ENCODE results near the gene CMSS1.

Gene CMSS1

GRCh38 chr3:99969136-99969535, 151.5 kb downstream of the CMSS1 start:
- no peak for FAIRE-seq
- TF ChIP-seq CTCF (IDR thresholded peaks at IDR 0.05; ENCODE audit: insufficient read depth, missing control alignments), result no peak
- no peak for DNase-seq (ENCODE audit: insufficient read length, low spot score)

- TF ChIP-seq CTCF (IDR thresholded peaks at IDR 0.05; ENCODE audit: insufficient read depth, missing control alignments), result no peak
- FAIRE-seq (no peak), DNase-seq (ENCODE audit: insufficient read length, low spot score) (no peak)
These were observed 152.5 kb downstream of the CMSS1 start for GRCh38 chr3:99970198-99970597.

- no peak for TF ChIP-seq CTCF (IDR thresholded peaks at IDR 0.05; ENCODE audit: insufficient read depth, missing control alignments)
These were observed 154.1 kb downstream of the CMSS1 start for GRCh38 chr3:99971761-99972160.

GRCh38 chr3:99972380-99973104, 154.9 kb downstream of the CMSS1 start:
- FAIRE-seq, result no peak
- no peak for TF ChIP-seq CTCF (IDR thresholded peaks at IDR 0.05; ENCODE audit: insufficient read depth, missing control alignments)
- DNase-seq (ENCODE audit: insufficient read length, low spot score), result no peak

More at GRCh38 chr3:99971761-99972160, 154.1 kb downstream of the CMSS1 start:
- DNase-seq (ENCODE audit: insufficient read length, low spot score), result no peak
- no peak for FAIRE-seq

GRCh38 chr3:99974989-99975388, 157.3 kb downstream of the CMSS1 start:
- DNase-seq (ENCODE audit: insufficient read length, low spot score) (no peak), FAIRE-seq (no peak)
- no peak for TF ChIP-seq CTCF (IDR thresholded peaks at IDR 0.05; ENCODE audit: insufficient read depth, missing control alignments)

- DNase-seq (ENCODE audit: insufficient read length, low spot score) (no peak), FAIRE-seq (no peak)
- no peak for TF ChIP-seq CTCF (IDR thresholded peaks at IDR 0.05; ENCODE audit: insufficient read depth, missing control alignments)
These were observed 158.9 kb downstream of the CMSS1 start for GRCh38 chr3:99976584-99976983.

- DNase-seq (ENCODE audit: insufficient read length, low spot score) (no peak), FAIRE-seq (no peak)
- TF ChIP-seq CTCF (IDR thresholded peaks at IDR 0.05; ENCODE audit: insufficient read depth, missing control alignments), result no peak
These were observed 160.6 kb downstream of the CMSS1 start for GRCh38 chr3:99978221-99978620.

Data from D721Med (cell line).